ENCODE data around the gene HINT1.
A peak's percentile ranks its signal among the peaks of the same experiment; 100 is the strongest.
"Not testable (repeated sequence)": the region's sequence is repeated elsewhere in the genome, so short reads cannot be mapped to it uniquely, and the experiment has no call there.

HINT1 gene

DNA sequence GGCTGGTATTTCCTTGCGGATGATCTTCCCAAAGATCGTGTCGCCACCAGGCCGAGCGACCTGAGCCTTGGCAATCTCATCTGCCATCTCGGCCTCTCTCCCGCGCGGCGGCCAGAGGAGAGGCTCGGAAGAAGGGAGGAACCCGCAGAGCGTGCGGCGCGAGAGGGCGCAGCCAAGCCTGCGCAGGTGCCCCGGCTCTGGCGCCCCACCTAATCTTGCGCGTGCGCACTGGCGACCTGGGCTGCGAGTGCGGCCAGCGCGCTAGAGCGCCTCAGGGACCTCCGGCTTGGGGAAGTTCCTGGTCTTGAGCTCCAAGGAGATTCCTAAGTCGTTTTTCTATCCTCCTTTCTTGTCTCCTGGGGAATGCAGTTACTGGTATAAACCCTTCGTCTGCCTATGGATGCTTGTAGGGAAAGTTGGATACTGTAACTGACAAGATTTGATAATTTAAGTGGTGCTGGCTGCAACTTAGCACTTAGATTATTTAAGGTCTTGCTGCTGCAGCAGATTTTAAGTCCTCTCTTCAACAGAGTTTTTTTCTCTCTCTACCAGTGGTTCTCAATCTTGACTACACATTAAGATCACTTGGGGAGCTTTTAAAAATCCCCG is at the start of gene HINT1:
HINT1 (minus strand) TSS at position 138 of the 609 bp plus-strand sequence; CDS start at position 87, 51 bp downstream.
- peak; percentile 91 to 94 for DNase-seq
- no peak for TF ChIP-seq GATA1 (IDR thresholded peaks at IDR 0.05; ENCODE audit: low read depth, low read length)
- TF ChIP-seq POLR2A (IDR thresholded peaks at IDR 0.05; ENCODE audit: low read length), result peak; percentile 91

DNA sequence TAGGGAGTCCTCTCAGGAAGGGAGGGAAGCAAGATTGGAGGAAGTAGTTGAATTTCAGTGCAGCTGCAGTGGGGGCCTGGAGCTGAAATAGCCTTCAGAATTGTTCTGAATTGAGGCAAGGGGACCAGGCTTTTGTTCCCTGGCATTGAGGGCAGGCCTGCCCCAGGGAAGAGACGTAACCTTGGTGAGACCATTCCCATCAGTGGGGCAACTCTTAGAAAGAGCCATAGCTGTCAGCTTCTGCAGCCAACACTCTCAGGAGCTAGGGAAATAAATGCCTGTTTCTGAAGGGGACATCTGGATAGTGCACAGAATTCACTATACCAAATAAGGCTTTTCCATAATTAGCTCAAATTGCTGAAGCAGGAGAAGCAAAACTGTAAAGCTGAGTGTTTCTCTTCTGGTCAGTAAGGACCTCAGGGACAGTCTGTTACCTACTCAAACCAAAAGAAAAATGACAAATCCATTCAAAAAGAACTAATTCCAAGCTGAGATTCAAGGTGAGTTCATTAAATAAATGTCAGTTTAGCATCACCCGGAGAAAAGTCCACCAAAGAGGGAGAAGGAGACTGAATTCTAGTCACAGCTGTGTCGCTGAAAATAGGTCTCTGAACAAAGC is 49.7 kb upstream of the HINT1 start:
- no peak for DNase-seq
- TF ChIP-seq POLR2A (IDR thresholded peaks at IDR 0.05; ENCODE audit: low read length), result no peak
- TF ChIP-seq GATA1 (IDR thresholded peaks at IDR 0.05; ENCODE audit: low read depth, low read length), result no peak

DNA sequence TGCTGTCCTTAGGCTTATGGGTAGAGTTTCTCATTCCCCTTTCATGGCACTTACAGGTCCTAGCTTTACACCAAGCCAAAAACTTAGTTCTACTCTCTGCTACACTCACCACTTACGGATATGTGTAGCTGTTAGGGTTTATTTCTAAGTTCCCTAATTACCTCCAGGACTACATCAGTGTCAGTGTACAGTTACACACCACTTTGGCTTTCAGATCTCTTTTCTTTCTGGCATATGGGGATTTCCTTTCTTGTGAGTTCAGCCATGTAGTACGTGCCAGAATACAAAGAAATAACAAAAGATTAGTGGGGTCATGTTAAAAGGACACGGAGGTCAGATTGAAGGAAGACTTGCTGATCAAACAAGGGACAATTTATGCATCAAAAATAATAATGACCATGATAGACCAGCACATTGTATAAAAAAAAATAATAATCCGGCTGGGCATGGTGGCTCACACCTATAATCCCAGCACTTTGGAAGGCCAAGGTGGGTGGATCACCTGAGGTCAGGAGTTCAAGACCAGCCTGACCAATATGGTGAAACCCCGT is 47.5 kb upstream of the HINT1 start:
- TF ChIP-seq POLR2A (IDR thresholded peaks at IDR 0.05; ENCODE audit: low read length), result no peak
- TF ChIP-seq GATA1 (IDR thresholded peaks at IDR 0.05; ENCODE audit: low read depth, low read length), result no peak
- no peak for DNase-seq

DNA sequence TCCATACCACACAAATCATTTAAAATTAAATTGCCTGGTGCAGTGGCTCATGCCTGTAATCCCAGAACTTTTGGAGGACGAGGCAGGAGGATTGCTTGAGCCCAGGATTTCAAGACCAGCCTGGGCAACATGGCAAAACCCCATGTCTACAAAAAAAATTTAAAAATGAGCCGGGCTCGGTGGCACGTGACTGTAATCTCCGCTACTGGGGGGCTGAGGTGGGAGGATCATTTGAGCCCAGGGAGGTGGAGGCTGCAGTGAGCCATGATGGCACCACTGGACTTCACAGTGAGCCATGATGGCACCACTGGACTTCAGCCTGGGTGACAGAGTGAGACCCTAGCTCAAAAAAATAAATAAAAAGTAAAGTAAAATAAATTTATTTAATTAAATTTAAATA is 46.6 kb upstream of the HINT1 start:
- TF ChIP-seq GATA1 (IDR thresholded peaks at IDR 0.05; ENCODE audit: low read depth, low read length), result no peak
- TF ChIP-seq POLR2A (IDR thresholded peaks at IDR 0.05; ENCODE audit: low read length), result no peak
- no peak for DNase-seq

DNA sequence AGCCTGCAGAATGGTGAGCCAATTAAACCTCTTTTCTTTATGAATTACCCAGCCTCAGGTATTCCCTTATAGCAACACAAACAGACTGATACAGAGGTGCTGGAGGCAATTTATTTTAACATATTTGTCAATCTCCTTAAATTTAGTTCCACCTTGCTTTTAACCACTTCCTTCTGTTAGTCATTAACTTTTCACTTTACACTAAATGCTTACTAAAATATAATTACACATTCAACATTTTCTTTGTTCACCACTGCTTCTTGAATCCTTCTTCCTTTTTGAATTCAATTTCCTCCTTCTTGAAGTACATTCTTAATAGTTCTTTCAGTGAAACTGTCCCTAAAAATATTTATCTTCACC is 45.1 kb upstream of the HINT1 start:
- no peak for DNase-seq
- TF ChIP-seq POLR2A (IDR thresholded peaks at IDR 0.05; ENCODE audit: low read length), result no peak
- TF ChIP-seq GATA1 (IDR thresholded peaks at IDR 0.05; ENCODE audit: low read depth, low read length), result no peak

DNA sequence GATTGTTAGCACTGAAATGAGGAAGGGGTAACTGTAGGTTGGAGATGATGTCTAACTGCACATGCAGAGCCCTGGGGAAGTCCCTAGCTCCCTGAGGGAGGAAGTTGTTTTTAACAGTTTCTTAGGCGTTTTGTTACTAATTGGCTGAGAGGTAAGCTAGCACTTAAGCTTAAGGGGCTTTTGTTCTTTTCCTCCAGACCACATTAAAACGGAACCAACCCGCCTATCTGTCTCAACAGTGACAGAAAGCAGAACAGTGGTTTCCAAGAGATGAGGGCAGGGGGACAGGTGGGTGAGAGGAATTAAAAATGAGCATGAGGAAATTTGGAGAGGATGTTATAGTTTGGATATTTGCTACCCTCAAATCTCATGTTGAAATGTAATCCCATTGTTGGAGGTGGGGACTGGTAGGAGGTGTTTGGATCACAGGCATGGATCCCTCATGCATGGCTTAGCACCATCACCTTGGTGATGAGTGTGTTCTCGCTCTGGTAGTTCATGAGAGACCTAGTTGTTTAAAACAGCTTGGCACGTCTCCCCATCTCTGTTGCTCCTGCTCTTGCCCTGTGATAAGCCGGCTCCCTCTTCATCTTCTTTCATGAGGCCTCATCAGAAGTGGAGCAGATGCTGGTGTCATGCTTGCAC is 44.6 kb upstream of the HINT1 start:
- no peak for DNase-seq
- TF ChIP-seq POLR2A (IDR thresholded peaks at IDR 0.05; ENCODE audit: low read length) (no peak), GATA1 (IDR thresholded peaks at IDR 0.05; ENCODE audit: low read depth, low read length) (no peak)

DNA sequence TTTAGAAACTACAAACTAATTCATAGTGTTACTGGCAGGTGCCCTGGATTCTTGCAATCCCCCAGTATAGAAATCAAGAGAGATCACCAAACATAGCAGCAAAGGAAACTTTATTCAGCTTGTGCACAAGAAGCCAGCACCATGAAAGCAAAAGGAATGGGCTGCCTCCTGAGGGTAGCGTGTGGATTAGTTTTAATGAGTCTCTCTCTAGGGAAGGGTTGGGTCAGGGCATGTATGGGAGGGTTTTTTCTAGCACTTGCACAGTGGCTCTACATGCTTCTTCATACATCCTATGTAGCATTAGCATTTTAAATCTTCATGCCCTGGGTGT is 44.1 kb upstream of the HINT1 start:
- DNase-seq, result no peak
- no peak for TF ChIP-seq POLR2A (IDR thresholded peaks at IDR 0.05; ENCODE audit: low read length)
- TF ChIP-seq GATA1 (IDR thresholded peaks at IDR 0.05; ENCODE audit: low read depth, low read length), result no peak

DNA sequence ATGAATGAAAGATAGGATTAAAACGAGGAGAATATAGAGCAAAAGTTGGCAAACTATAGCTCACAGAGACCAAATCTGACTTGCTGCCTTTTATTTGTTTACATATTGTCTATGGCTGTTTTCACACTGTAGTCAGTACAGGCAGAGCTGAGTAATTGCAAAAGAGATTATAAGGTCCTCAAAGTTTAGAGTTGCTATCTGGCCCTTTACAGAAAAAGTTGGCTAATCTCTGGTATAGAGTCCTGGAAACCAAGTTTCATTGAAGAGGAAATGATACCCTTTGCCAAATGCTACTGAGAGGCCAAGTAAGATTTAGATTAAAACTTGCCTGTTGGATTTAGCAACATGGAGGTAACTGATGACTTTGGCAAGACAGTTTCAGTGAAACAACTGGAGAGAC is 41.7 kb upstream of the HINT1 start:
- TF ChIP-seq GATA1 (IDR thresholded peaks at IDR 0.05; ENCODE audit: low read depth, low read length) (no peak), POLR2A (IDR thresholded peaks at IDR 0.05; ENCODE audit: low read length) (no peak)
- DNase-seq, result no peak

DNA sequence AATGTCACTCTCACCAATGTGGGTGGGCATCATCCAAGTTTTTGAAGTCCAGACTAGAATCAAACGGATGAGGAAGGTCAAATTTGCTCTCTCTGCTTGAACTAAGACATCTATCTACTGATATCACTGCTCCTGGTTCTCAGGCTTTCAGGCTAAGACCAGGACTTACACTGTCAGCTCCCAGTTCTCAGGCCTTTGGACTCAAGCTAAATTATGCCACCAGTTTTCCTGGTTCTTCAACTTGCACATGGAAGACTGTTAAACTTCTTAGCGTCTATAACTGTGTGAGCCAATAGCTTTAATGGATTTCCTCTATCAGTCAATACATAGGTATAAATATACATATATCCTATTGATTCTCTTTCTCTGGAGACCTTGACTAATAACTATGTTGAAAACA is 41.0 kb upstream of the HINT1 start:
- no peak for DNase-seq
- TF ChIP-seq POLR2A (IDR thresholded peaks at IDR 0.05; ENCODE audit: low read length) (no peak), GATA1 (IDR thresholded peaks at IDR 0.05; ENCODE audit: low read depth, low read length) (no peak)

DNA sequence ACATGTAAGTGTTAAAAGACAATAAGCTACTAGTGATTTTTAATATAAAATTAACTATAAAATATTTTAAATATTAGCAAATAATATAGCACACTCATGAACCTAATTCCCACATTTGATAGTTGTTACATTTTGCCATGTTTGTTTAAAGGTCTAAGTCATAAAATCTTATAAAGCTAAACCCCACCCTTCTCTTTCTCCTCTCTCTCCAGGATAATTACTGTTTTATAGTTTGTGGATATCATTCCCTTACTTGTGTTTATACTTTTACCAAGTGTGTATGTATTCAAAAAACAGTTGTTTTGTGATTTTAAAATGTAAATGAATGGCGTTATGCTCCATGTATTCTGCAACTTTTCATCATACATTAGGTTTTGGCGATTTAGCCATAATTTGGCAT is 39.9 kb upstream of the HINT1 start:
- DNase-seq, result no peak
- TF ChIP-seq POLR2A (IDR thresholded peaks at IDR 0.05; ENCODE audit: low read length), result no peak
- no peak for TF ChIP-seq GATA1 (IDR thresholded peaks at IDR 0.05; ENCODE audit: low read depth, low read length)

DNA sequence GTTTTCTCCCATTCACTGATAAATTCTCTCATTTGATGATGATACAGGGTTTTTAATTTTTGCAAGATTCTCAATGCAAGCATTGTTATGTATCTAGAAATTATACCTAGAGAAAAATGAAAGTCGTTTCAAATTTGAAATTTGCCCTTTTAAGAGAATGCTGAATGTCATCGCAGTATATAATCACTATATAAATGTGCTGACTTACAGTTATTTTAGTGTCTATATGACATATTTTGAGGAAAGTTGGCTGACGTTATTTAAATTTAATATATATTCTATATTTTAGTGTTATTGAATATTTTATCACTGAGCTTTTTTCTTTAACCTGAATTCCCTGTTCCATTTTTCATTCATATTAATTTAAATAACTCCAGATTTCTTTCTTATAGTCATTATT is 35.5 kb upstream of the HINT1 start:
- TF ChIP-seq POLR2A (IDR thresholded peaks at IDR 0.05; ENCODE audit: low read length) (no peak), GATA1 (IDR thresholded peaks at IDR 0.05; ENCODE audit: low read depth, low read length) (no peak)
- no peak for DNase-seq

DNA sequence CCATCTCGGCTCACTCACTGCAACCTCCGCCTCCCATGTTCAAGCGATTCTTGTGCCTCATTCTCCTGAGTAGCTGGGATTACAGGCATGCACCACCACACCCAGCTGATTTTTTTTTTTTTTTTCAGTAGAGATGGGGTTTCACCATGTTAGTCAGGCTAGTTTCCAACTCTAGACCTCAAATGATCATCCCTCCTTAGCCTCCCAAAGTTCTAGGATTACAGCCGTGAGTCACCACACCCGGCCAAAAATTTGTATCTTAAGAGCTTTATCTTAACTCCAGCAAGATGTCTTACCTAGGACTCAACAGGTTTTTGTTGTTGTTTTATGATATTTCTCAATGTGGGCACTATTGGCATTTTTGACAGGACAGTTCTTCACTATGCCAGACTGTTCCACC is 33.6 kb upstream of the HINT1 start:
- TF ChIP-seq POLR2A (IDR thresholded peaks at IDR 0.05; ENCODE audit: low read length), result no peak
- TF ChIP-seq GATA1 (IDR thresholded peaks at IDR 0.05; ENCODE audit: low read depth, low read length), result no peak
- no peak for DNase-seq

DNA sequence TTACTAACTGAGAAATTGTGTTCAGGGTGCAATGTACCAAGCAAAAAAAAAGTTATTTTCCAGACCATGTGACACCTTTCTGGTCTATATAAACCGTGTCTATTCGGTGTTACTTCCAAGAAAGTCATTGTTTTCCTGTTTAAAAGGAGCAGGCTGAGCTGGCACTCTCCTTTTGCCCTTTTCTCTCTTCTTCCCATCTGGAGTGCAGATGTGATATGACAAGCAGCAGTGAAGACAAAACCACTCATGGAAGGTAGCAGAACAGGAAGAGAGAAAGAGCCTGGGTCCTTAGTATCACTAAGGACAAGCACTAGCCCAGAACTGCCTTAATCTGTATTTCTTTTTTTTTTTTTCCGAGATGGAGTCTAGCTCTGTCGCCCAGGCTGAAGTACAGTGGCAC is 31.3 kb upstream of the HINT1 start:
- DNase-seq, result no peak
- TF ChIP-seq POLR2A (IDR thresholded peaks at IDR 0.05; ENCODE audit: low read length) (no peak), GATA1 (IDR thresholded peaks at IDR 0.05; ENCODE audit: low read depth, low read length) (no peak)

DNA sequence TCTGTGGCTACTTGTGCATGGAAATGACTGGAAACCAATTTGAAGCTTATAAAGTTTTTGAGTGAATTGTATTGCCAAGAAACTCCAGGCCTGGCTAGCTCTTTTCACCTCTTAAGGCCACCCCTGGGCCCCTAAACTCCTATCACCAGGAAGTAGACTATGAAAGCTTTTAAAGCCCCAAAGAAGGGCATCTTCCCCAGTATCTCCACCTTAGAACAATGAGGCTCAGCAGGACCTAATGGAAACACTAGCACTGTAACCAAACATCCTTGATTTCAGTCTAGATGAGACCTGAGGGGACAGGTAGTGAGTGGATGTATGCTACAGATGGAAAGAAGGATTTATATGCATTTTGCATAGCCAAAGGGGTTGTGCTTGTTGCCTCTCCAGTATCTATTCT is 30.6 kb upstream of the HINT1 start:
- TF ChIP-seq POLR2A (IDR thresholded peaks at IDR 0.05; ENCODE audit: low read length) (no peak), GATA1 (IDR thresholded peaks at IDR 0.05; ENCODE audit: low read depth, low read length) (no peak)
- no peak for DNase-seq

DNA sequence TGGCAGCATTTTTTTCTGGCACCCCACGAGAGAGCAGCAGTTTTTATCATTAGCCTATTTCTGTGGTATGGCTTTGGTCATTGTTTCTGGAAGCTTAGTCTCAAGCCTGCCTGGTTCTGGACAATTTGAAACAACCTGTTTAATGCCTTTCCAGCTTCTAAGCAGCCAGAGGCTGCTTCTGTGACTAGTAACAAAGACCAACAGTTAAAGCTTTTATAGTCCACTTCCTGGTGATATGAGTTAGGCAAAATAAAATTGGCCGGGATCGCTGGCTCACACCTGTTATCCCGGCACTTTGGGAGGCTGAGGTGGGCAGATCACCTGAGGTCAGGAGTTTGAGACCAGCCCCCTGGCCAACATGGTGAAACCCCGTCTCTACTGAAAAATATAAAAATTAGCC is 29.7 kb upstream of the HINT1 start:
- no peak for DNase-seq
- TF ChIP-seq GATA1 (IDR thresholded peaks at IDR 0.05; ENCODE audit: low read depth, low read length) (no peak), POLR2A (IDR thresholded peaks at IDR 0.05; ENCODE audit: low read length) (no peak)

DNA sequence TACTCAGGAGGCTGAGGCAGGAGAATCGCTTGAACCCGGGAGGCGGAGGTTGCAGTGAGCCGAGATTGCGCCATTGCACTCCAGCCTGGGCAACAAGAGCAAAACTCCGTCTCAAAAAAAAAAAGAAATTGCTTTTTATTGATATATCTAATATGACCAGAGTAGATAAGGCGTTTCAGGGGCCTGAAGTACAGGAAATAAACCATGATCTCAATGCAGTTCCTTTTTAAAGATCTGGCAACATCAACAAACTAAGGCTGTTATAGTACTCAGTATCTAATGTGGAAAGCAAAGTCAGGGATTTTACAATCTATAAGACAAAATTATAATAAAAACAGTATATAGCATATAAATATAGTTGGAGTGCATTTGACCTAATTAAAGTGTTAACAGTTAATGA is 28.8 kb upstream of the HINT1 start:
- not testable (repeated sequence) for DNase-seq
